DND-41 (cell line): Measurements from ENCODE around the gene SYNRG.
A peak's percentile ranks its signal among the peaks of the same experiment; 100 is the strongest.

Experiments
- ATAC-seq: fragments of 200-7000 bp; cut with Tn5 transposase; 3 replicates; pipeline ENCODE4 v1.9.1; 2021; ENCODE audit warnings: low read depth; ENCODE audit not compliant: insufficient read depth
- DNase-seq: peaks from one replicate; pipeline ENCODE4 v3.0.0-alpha.2; 2020
- H2AFZ ChIP-seq: 2 replicates; pipeline ENCODE4 v1.6.0; 2012; ENCODE audit warnings: low read depth, low read length
- H3K27ac ChIP-seq: 2 replicates; pipeline ENCODE4 v1.5.1; 2012; ENCODE audit warnings: low read length, inconsistent platforms
- H3K27me3 ChIP-seq: fragments of 200-600 bp; sonication (generic); 2 replicates; pipeline ENCODE4 v1.6.0; 2012; ENCODE audit warnings: low read length, mild to moderate bottlenecking, inconsistent platforms; ENCODE audit not compliant: insufficient read depth, poor library complexity
- H3K36me3 ChIP-seq: 2 replicates; pipeline ENCODE4 v1.5.1; 2012; ENCODE audit warnings: low read length, inconsistent platforms; ENCODE audit not compliant: insufficient read depth
- H3K4me1 ChIP-seq: 2 replicates; pipeline ENCODE4 v1.5.1; 2012; ENCODE audit warnings: mild to moderate bottlenecking, low read length; ENCODE audit not compliant: insufficient read depth
- H3K4me2 ChIP-seq: 2 replicates; pipeline ENCODE4 v1.6.0; 2012; ENCODE audit warnings: mild to moderate bottlenecking, moderate library complexity, low read length, inconsistent platforms; ENCODE audit not compliant: insufficient read depth
- H3K4me3 ChIP-seq, 2 experiments: fragments of 200-600 bp in 1 of 2; shearing (Covaris generic) in 1 of 2; 2 replicates each; pipeline ENCODE4 v1.5.1; 2012 to 2016; ENCODE audit warnings: inconsistent platforms in 2 of 2, low read length in 2 of 2, mild to moderate bottlenecking in 2 of 2, low read depth in 1 of 2, moderate library complexity in 1 of 2
- H3K79me2 ChIP-seq: 2 replicates; pipeline ENCODE4 v1.6.0; 2012; ENCODE audit warnings: low read length, inconsistent platforms; ENCODE audit not compliant: insufficient read depth
- H3K9ac ChIP-seq: 2 replicates; pipeline ENCODE4 v1.6.0; 2012; ENCODE audit warnings: low read depth, mild to moderate bottlenecking, inconsistent platforms, low read length, moderate library complexity
- H3K9me3 ChIP-seq: 2 replicates; pipeline ENCODE4 v1.5.1; 2012; ENCODE audit warnings: low read length, moderate library complexity, mild to moderate bottlenecking, inconsistent platforms; ENCODE audit not compliant: insufficient read depth, severe bottlenecking
- H4K20me1 ChIP-seq: 2 replicates; pipeline ENCODE4 v1.6.0; 2012; ENCODE audit warnings: low read length; ENCODE audit not compliant: insufficient read depth
- CTCF ChIP-seq: IDR thresholded peaks from 2 replicates; pipeline ENCODE4 v1.5.1; 2012; ENCODE audit warnings: borderline replicate concordance, low read length, moderate library complexity, mild to moderate bottlenecking; ENCODE audit not compliant: poor library complexity, severe bottlenecking; ENCODE audit errors: extremely low read depth
- EZH2 ChIP-seq: IDR thresholded peaks from 3 replicates; pipeline ENCODE4 v1.6.1; 2012; ENCODE audit warnings: borderline replicate concordance, low read depth, mild to moderate bottlenecking, moderate library complexity, low read length, inconsistent platforms; ENCODE audit not compliant: severe bottlenecking

The SYNRG gene

DNA sequence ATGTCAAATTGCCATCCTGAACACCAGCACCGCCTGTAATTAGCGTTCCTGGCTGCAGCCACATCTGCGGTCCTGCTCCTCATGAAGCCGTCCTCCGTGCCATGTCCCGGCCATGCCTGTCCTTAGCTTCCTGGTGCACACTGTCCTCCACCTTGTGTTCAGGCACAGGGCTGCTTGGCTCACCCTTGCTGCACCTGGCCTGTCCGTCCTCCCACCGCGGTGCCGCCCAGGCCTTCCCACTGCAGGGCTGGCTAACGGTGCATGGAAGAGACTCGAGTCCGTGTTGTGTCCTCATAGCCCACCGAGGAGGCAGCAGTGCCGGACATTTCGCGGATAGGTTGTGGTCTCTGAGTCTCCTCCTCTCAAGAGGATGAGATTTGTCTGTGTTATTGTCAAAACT, 99.2 kb downstream of the SYNRG start:
- H3K79me2 ChIP-seq: peaks cover 15% of the 10 kb centered on the region; the same call in 1 of the 2 replicates

DNA sequence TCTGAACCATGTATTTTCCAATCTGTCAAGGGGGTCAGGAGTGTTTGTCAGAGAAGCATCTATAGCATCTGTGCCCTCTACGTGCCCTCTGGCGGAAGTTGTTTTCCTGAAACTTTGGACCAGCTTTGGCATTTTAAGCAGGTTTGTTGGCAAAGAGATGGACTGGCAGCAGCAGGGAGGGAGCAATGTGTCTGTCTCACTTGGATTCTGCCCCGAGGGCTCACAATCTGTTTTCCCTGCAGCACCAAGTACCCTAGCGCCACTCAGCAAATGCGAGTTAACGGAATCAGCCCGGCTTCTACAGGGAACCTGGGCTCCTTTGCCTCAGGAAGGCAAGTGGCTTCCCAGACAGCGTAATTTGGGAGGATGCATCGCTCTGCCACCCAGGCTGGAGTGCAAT, 102.1 kb downstream of the SYNRG start:
- Histone ChIP-seq H3K27me3 (no peaks in the 10 kb centered on the region), H2AFZ (no peak overlapping the region), H3K79me2 (peaks cover 28% of the 10 kb centered on the region; the same call in 1 of the 2 replicates), H4K20me1 (peaks cover 14% of the 10 kb centered on the region; the same call in 1 of the 2 replicates), H3K36me3 (peaks cover 1% of the 10 kb centered on the region), H3K4me2 (no peak overlapping the region), H3K27ac (no peak overlapping the region), H3K4me3 (no peak overlapping the region), H3K9ac (no peak overlapping the region), H3K4me1 (no peaks in the 10 kb centered on the region), H3K9me3 (no peaks in the 10 kb centered on the region)
- DNase-seq (no peak), ATAC-seq (no peak)
- TF ChIP-seq EZH2 (no peak), CTCF (no peak)

More for the DNA sequence above, 99.2 kb downstream of the SYNRG start:
- no peaks in the 10 kb centered on the region for H3K4me1 ChIP-seq
- peaks cover 23% of the 10 kb centered on the region; the same call in 1 of the 2 replicates for H4K20me1 ChIP-seq
- no peak for ATAC-seq
- H2AFZ ChIP-seq: no peak overlapping the region
- no peak for TF ChIP-seq EZH2
- no peak for TF ChIP-seq CTCF
- no peaks in the 10 kb centered on the region for H3K9me3 ChIP-seq
- H3K4me3 ChIP-seq: no peak overlapping the region
- H3K9ac ChIP-seq: no peak overlapping the region
- H3K27ac ChIP-seq: no peak overlapping the region
- no peaks in the 10 kb centered on the region for H3K27me3 ChIP-seq
- no peak for DNase-seq
- no peak overlapping the region for H3K4me2 ChIP-seq
- H3K36me3 ChIP-seq: peaks cover 24% of the 10 kb centered on the region

DNA sequence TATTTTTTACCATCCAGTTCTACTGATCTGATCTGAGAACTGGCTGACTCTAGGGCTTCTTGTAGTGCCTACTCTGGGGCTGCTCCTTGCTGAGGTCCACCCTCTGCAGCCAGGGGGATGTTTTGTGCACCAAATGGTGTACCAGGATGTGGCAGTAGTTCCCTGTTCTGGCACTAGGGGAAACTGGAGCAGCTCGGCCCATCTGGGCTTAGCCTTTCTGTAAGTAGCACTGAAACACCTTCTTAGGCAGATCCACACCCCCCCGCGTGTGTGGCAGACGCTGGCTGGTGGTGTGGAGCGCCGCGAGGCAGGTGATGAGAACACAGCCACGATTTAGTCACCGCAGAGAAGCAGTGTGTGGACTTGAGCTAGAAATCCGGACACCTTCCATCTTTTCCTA, 102.5 kb downstream of the SYNRG start:
- Histone ChIP-seq H3K9me3 (no peaks in the 10 kb centered on the region), H3K4me2 (no peak overlapping the region), H3K27ac (no peak overlapping the region), H3K79me2 (peaks cover 33% of the 10 kb centered on the region; the same call in 1 of the 2 replicates), H2AFZ (no peak overlapping the region), H4K20me1 (peaks cover 13% of the 10 kb centered on the region; the same call in 1 of the 2 replicates), H3K27me3 (no peaks in the 10 kb centered on the region), H3K4me1 (no peaks in the 10 kb centered on the region), H3K9ac (no peak overlapping the region), H3K36me3 (no peaks in the 10 kb centered on the region), H3K4me3 (no peak overlapping the region)
- peak; percentile 90 for ATAC-seq
- peak; percentile 46 for DNase-seq
- no peak for TF ChIP-seq EZH2
- peak; percentile 61 for TF ChIP-seq CTCF

DNA sequence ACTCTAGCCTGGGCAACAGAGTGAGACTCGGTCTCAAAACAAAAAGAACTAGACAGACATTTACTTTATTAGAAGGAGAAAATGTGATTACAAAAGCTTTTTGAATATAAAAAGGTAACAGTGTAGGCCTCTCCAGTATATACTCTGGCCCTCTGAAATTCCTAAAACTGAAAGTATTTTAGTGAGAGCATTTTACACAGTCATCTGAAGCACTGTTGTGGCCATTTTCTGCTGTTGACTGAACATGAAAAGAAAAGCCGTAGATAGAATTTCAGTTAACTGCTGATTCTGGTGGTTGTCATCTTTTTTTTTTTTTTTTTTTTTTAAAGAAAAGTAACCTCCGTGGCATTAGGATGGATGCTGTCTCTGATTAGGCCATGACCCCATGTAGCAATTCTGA, 103.9 kb downstream of the SYNRG start:
- Histone ChIP-seq H3K4me2 (no peak overlapping the region), H3K27ac (no peak overlapping the region), H2AFZ (no peak overlapping the region), H3K9me3 (no peaks in the 10 kb centered on the region), H4K20me1 (peaks cover 10% of the 10 kb centered on the region; the same call in 1 of the 2 replicates), H3K9ac (no peak overlapping the region), H3K27me3 (no peaks in the 10 kb centered on the region), H3K36me3 (no peaks in the 10 kb centered on the region), H3K79me2 (peaks cover 34% of the 10 kb centered on the region; the same call in 1 of the 2 replicates), H3K4me3 (no peak overlapping the region), H3K4me1 (no peaks in the 10 kb centered on the region)
- peak; percentile 46; the same call in 1 of the 3 replicates for ATAC-seq
- DNase-seq: no peak
- TF ChIP-seq EZH2 (no peak), CTCF (no peak)
